ENCODE results near the gene RAB37. TPM values are rescaled to one million over a fixed set of nuclear protein-coding genes. Genes with fewer than 3 reads are reported as not detected.

Gene RAB37
- total RNA-seq, 2 experiments from 2014 or later, result 1.3 to 1.4 TPM

GRCh38 chr17:74723891-74724290, 13.2 kb upstream of the RAB37 start:
- ChIA-PET POLR2A (no interaction called here), CTCF (interaction anchor here (0.7 kb wide), 1 partner anchor 357 kb away, joined by 3 read pairs; no protein-coding TSS in a partner anchor)

GRCh38 chr17:74725111-74725510, 11.9 kb upstream of the RAB37 start:
- CTCF ChIA-PET, result interaction anchor here (0.8 to 1.3 kb wide), 3 partner anchors 13 to 68 kb away, joined by 3 to 9 read pairs (median 6); no protein-coding TSS in a partner anchor
- POLR2A ChIA-PET, result no interaction called here

- CTCF ChIA-PET, result no interaction called here
- POLR2A ChIA-PET, result no interaction called here
These were observed 8.9 kb upstream of the RAB37 start for GRCh38 chr17:74728033-74728701.

- ChIA-PET POLR2A (no interaction called here), CTCF (no interaction called here)
These were observed 8.4 kb upstream of the RAB37 start for GRCh38 chr17:74728702-74729075.

- POLR2A ChIA-PET, result no interaction called here
- CTCF ChIA-PET, result interaction anchor here (0.7 to 1.1 kb wide), 3 partner anchors 9 to 72 kb away, joined by 3 to 4 read pairs (median 4); no protein-coding TSS in a partner anchor
These were observed 7.7 kb upstream of the RAB37 start for GRCh38 chr17:74729368-74729767.

- ChIA-PET CTCF (interaction anchor here (0.7 to 1.1 kb wide), 3 partner anchors 8 to 72 kb away, joined by 3 to 4 read pairs (median 4); no protein-coding TSS in a partner anchor), POLR2A (no interaction called here)
These were observed 7.2 kb upstream of the RAB37 start for GRCh38 chr17:74729866-74730265.

GRCh38 chr17:74730491-74731346, 6.3 kb upstream of the RAB37 start:
- ChIA-PET POLR2A (no interaction called here), CTCF (no interaction called here)

GRCh38 chr17:74731347-74731605, 5.8 kb upstream of the RAB37 start:
- ChIA-PET CTCF (no interaction called here), POLR2A (no interaction called here)

GRCh38 chr17:74732042-74732867, 4.8 kb upstream of the RAB37 start:
- POLR2A ChIA-PET, result no interaction called here
- CTCF ChIA-PET, result interaction anchor here (0.7 kb wide), 1 partner anchor 39 kb away, joined by 3 read pairs; no protein-coding TSS in a partner anchor

GRCh38 chr17:74733365-74734122, 3.5 kb upstream of the RAB37 start:
- ChIA-PET POLR2A (no interaction called here), CTCF (interaction anchor here (6.5 kb wide), 1 partner anchor 76 kb away, joined by 78 read pairs; no protein-coding TSS in a partner anchor)

GRCh38 chr17:74734256-74734655, 2.8 kb upstream of the RAB37 start:
- ChIA-PET POLR2A (no interaction called here), CTCF (interaction anchor here (4.8 to 6.5 kb wide), 2 partner anchors 12 to 76 kb away, joined by 34 to 78 read pairs; no protein-coding TSS in a partner anchor)

GRCh38 chr17:74737299-74738050, 419 bp downstream of the RAB37 start:
- CTCF ChIA-PET, result interaction anchor here (0.8 to 6.5 kb wide), 25 partner anchors 8 to 171 kb away, joined by 3 to 78 read pairs (median 4); no protein-coding TSS in a partner anchor
- POLR2A ChIA-PET, result interaction anchor here (0.6 to 1.0 kb wide), 2 partner anchors 80 to 167 kb away, joined by 3 to 4 read pairs; no protein-coding TSS in a partner anchor

- ChIA-PET CTCF (interaction anchor here (0.7 to 6.5 kb wide), 22 partner anchors 8 to 127 kb away, joined by 3 to 78 read pairs (median 4); partner anchors contain the start of gene NAT9), POLR2A (interaction anchor here (0.8 to 1.0 kb wide), 4 partner anchors 11 to 112 kb away, joined by 3 to 6 read pairs (median 4); no protein-coding TSS in a partner anchor)
These were observed 1.3 kb downstream of the RAB37 start for GRCh38 chr17:74738051-74738996.

GRCh38 chr17:74739227-74739831, 2.3 kb downstream of the RAB37 start:
- POLR2A ChIA-PET, result interaction anchor here (0.9 kb wide), 2 partner anchors 10 to 113 kb away, joined by 3 to 6 read pairs; no protein-coding TSS in a partner anchor

GRCh38 chr17:74740173-74740572, 3.1 kb downstream of the RAB37 start:
- CTCF ChIA-PET, result no interaction called here
- POLR2A ChIA-PET, result no interaction called here

More at GRCh38 chr17:74739227-74739831, 2.3 kb downstream of the RAB37 start:
- CTCF ChIA-PET, result interaction anchor here (0.7 to 6.5 kb wide), 7 partner anchors 10 to 124 kb away, joined by 3 to 78 read pairs (median 3); partner anchors contain the start of gene NAT9

GRCh38 chr17:74740641-74741387, 3.8 kb downstream of the RAB37 start:
- ChIA-PET CTCF (interaction anchor here (1.0 to 2.4 kb wide), 7 partner anchors 10 to 122 kb away, joined by 3 to 13 read pairs (median 5); partner anchors contain the start of genes GRIN2C and NAT9), POLR2A (interaction anchor here (0.8 to 1.3 kb wide), 2 partner anchors 10 to 11 kb away, joined by 3 to 4 read pairs; no protein-coding TSS in a partner anchor)

Data from activated CD8-positive, alpha-beta memory T cell treated with anti-CD3 and anti-CD28 coated beads for 36 hours (primary cell).